HEK293T (cell line): Measurements from ENCODE around the gene EPHX1.
A peak's percentile ranks its signal among the peaks of the same experiment; 100 is the strongest.

ENCODE experiments used
- BHLHE40 ChIP-seq: fragments of 450-650 bp; IDR thresholded peaks from 2 replicates; pipeline ENCODE4 v1.6.1; 2016; ENCODE audit warnings: mild to moderate bottlenecking, moderate library complexity, borderline replicate concordance
- ELF4 ChIP-seq: fragments of 450-650 bp; IDR thresholded peaks from 2 replicates; pipeline ENCODE4 v1.6.1; 2017; ENCODE audit warnings: antibody characterized with exemption
- FOXK2 ChIP-seq: fragments of 450-650 bp; IDR thresholded peaks from 2 replicates; pipeline ENCODE4 v1.6.1; 2016; ENCODE audit warnings: mild to moderate bottlenecking
- FOXM1 ChIP-seq: fragments of 450-650 bp; IDR thresholded peaks from 2 replicates; pipeline ENCODE4 v1.6.1; 2017; ENCODE audit warnings: mild to moderate bottlenecking, borderline replicate concordance
- L3MBTL2 ChIP-seq: fragments of 450-650 bp; conservative IDR thresholded peaks from 2 replicates; pipeline ENCODE4 v1.6.1; 2016; ENCODE audit warnings: mild to moderate bottlenecking
- LEF1 ChIP-seq: fragments of 450-650 bp; IDR thresholded peaks from 2 replicates; pipeline ENCODE4 v1.6.1; 2017; ENCODE audit warnings: mild to moderate bottlenecking, borderline replicate concordance
- PKNOX1 ChIP-seq: fragments of 450-650 bp; IDR thresholded peaks from 2 replicates; pipeline ENCODE4 v1.6.1; 2016
- SP1 ChIP-seq: fragments of 450-650 bp; IDR thresholded peaks from 2 replicates; pipeline ENCODE4 v1.6.1; 2017
- SUZ12 ChIP-seq: fragments of 450-650 bp; IDR thresholded peaks from 2 replicates; pipeline ENCODE4 v1.6.1; 2016; ENCODE audit warnings: mild to moderate bottlenecking
- TARDBP ChIP-seq: fragments of 450-650 bp; IDR thresholded peaks from 2 replicates; pipeline ENCODE4 v1.6.1; 2016
- ZNF384 ChIP-seq: fragments of 450-650 bp; IDR thresholded peaks from 2 replicates; pipeline ENCODE4 v1.6.1; 2016

DNA sequence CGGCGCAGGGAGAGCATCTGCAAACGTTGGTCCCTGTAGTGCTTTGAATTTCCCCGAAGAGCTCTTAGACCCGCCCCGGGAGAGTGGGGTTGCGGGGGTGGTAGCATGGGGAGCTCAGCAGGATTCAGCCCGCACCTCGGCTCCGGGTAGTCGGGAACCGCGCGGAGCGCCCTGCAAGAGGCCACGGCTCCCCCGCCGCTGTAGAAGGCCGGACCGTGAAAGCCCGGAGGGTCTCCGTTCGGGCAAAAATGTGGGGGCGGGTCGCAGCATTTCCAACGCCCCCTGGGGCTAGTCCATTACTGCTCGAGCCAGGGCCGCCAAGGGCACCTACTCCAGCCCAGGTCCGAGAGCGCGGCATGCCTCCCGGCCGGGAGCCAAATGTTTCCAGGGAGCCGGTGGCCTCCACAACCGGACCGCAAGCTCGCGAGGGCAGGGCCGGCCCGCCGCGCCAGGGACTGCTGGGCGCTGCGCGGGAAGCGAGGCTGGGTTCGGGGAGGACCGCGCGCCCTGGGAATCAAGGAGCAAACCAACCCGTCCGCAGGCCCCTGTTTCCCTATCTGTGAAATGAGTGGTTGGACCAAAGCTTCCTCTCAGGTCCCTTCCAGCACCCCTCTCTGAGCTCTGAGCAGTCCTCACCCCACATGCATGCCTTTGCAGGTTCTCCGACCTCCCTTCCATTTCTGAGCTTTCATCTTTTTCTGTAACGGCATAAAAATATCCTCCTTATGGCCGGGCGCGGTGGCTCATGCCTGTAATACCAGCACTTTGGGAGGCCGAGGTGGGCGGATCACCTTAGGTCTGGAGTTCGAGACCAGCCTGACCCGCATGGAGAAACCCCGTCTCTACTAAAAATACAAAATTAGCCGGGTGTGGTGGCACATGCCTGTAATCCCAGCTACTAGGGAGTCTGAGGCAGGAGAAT is 73.0 kb downstream of the EPHX1 start:
- TF ChIP-seq PKNOX1 (no peak), SUZ12 (no peak), FOXM1 (no peak), FOXK2 (no peak), TARDBP (no peak), SP1 (no peak), LEF1 (peak; percentile 66; the same call in 1 of the 2 replicates), BHLHE40 (no peak), ELF4 (no peak), L3MBTL2 (peak; percentile 8), ZNF384 (no peak)
